NCI-H2227 (cell line): Measurements from ENCODE around the gene CTNND1.

Experiments used
- DNase-seq: peaks from one replicate; lab custom pipeline; 2025; ENCODE audit not compliant: unreplicated experiment; lab: John Stamatoyannopoulos, UW

Gene CTNND1

GRCh38 chr11:57868491-57868890, 106.9 kb downstream of the CTNND1 start:
- DNase-seq = no peak
